K562 treated with DMSO at 1 percent for 12 hours (cell line): ENCODE results near the gene ERVMER34-1. TPM values are rescaled to one million over a fixed set of nuclear protein-coding genes. Genes with fewer than 3 reads are reported as not detected.

ENCODE experiments used
- total RNA-seq: library from RNA; unstranded; fragments of 300-600 nt; gene quantifications from 2 replicates; pipeline ENCODE4 v1.2.3, GENCODE V29; 2022; ENCODE audit not compliant: insufficient read depth

The ERVMER34-1 gene, protein sequence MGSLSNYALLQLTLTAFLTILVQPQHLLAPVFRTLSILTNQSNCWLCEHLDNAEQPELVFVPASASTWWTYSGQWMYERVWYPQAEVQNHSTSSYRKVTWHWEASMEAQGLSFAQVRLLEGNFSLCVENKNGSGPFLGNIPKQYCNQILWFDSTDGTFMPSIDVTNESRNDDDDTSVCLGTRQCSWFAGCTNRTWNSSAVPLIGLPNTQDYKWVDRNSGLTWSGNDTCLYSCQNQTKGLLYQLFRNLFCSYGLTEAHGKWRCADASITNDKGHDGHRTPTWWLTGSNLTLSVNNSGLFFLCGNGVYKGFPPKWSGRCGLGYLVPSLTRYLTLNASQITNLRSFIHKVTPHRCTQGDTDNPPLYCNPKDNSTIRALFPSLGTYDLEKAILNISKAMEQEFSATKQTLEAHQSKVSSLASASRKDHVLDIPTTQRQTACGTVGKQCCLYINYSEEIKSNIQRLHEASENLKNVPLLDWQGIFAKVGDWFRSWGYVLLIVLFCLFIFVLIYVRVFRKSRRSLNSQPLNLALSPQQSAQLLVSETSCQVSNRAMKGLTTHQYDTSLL
- total RNA-seq, result not detected in 2 replicates

GRCh38 chr4:52750819-52751486, at the start of gene ERVMER34-1:
Gene ERVMER34-1, minus strand, starts transcription at chr4:52751425. Its CDS starts 5,905 bp downstream, at chr4:52745520.

Other genes starting within 250 kb of the ERVMER34-1 start
- 2.0 and 5.1 TPM in 2 replicates for gene USP46, start 92.1 kb downstream of the ERVMER34-1 start, total RNA-seq
- gene RASL11B, start 110.9 kb upstream of the ERVMER34-1 start, total RNA-seq, result 0.54 TPM in 1 of 2 replicates, not detected in the other